GM23338 (cell line): ENCODE measurements around the gene ZC3H6.

Source experiments
- CREB1 ChIP-seq: fragments of 250-450 bp; sonication (Bioruptor Pico); IDR thresholded peaks from 2 replicates; pipeline ENCODE4 v1.5.0; 2020; ENCODE audit warnings: low read depth, mild to moderate bottlenecking, moderate library complexity
- POLR2AphosphoS5 ChIP-seq: IDR thresholded peaks from 2 replicates; pipeline ENCODE4 v1.6.1; 2016; ENCODE audit warnings: antibody characterized with exemption, low read depth
- TF ChIP-seq, protein P1 (sequence below), 2 experiments: fragments of 200-600 bp in 1 of 2; sonication (generic) in 1 of 2; conservative IDR thresholded peaks; 2 replicates each; pipeline versions ENCODE4 v1.5.1 to v1.6.1; 2016 to 2017; ENCODE audit warnings: antibody characterized with exemption in 2 of 2, low read depth in 2 of 2, mild to moderate bottlenecking in 2 of 2, moderate library complexity in 1 of 2

DNA sequence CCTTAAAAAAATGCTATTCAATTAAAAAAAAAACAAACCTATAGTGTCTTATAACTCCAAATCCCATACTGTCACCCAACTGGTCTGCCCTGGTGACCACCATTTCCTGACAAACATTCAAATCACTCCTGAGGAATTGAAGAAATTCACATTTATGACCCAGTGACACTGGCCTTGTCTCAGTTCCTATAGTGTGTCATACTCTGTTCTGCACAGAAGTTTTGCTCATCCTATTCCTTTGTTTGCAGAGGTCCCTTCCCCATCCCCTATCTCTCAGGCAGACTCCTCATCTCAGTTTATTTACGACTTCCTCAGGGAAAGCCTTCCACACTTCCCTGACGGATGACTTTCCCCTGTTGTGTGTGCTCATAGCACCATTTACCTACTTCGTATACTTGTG lies 14.7 kb downstream of the ZC3H6 start:
- TF ChIP-seq POLR2AphosphoS5: no peak
- TF ChIP-seq, protein P1, sequence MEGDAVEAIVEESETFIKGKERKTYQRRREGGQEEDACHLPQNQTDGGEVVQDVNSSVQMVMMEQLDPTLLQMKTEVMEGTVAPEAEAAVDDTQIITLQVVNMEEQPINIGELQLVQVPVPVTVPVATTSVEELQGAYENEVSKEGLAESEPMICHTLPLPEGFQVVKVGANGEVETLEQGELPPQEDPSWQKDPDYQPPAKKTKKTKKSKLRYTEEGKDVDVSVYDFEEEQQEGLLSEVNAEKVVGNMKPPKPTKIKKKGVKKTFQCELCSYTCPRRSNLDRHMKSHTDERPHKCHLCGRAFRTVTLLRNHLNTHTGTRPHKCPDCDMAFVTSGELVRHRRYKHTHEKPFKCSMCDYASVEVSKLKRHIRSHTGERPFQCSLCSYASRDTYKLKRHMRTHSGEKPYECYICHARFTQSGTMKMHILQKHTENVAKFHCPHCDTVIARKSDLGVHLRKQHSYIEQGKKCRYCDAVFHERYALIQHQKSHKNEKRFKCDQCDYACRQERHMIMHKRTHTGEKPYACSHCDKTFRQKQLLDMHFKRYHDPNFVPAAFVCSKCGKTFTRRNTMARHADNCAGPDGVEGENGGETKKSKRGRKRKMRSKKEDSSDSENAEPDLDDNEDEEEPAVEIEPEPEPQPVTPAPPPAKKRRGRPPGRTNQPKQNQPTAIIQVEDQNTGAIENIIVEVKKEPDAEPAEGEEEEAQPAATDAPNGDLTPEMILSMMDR (conservative IDR thresholded peaks at IDR 0.05; ENCODE audit: low read depth in 2 of 2): no peak
- no peak for TF ChIP-seq CREB1 (CRISPR knock-in tag)
